ENCODE results near the gene DLGAP1.
A peak's percentile ranks its signal among the peaks of the same experiment; 100 is the strongest.

Gene DLGAP1

GRCh38 chr18:3457261-3457724 is 997.8 kb downstream of the DLGAP1 start:
- H4K91ac ChIP-seq (ENCODE audit: low read depth, low read length, poor library complexity): no peak overlapping the region
- no peak overlapping the region for H2AK5ac ChIP-seq (ENCODE audit: low read depth, low read length)
- no peak overlapping the region for H3K4ac ChIP-seq (ENCODE audit: low read length)
- no CpG with 5 or more reads among the region's 15 CpGs for WGBS, 2 donors (ENCODE audit: extremely low coverage in 2 of 2, insufficient read length in 2 of 2, insufficient replicate concordance in 1 of 2)
- no peak overlapping the region for H2BK15ac ChIP-seq (ENCODE audit: low read length)
- no peak overlapping the region for H3K27ac ChIP-seq (replicated peaks; ENCODE audit: low read length)
- H3K23ac ChIP-seq (ENCODE audit: low read depth, low read length, poor library complexity): no peak overlapping the region
- peaks cover 9 to 23% of the 10 kb centered on the region in 2 donors for H3K4me1 ChIP-seq (ENCODE audit: control insufficient read depth in 2 of 2, insufficient read depth in 1 of 2, low read depth in 1 of 2, low read length in 2 of 2)
- no peaks in the 10 kb centered on the region for H3K27me3 ChIP-seq (ENCODE audit: control insufficient read depth in 3 of 3, insufficient read depth in 3 of 3, low read depth in 1 of 3, low read length in 3 of 3)
- H3K14ac ChIP-seq (ENCODE audit: low read length): no peak overlapping the region
- H2BK120ac ChIP-seq (ENCODE audit: low read depth, low read length): no peak overlapping the region
- H3K9ac ChIP-seq (ENCODE audit: low read depth, low read length, poor library complexity): no peak overlapping the region
- no peak overlapping the region for H3K4me2 ChIP-seq (ENCODE audit: insufficient read depth, low read length, poor library complexity, severe bottlenecking)
- H3K18ac ChIP-seq (ENCODE audit: low read length): no peak overlapping the region
- peaks cover 1% of the 10 kb centered on the region for H3K79me1 ChIP-seq (ENCODE audit: low read depth, low read length)
- H2AFZ ChIP-seq (ENCODE audit: low read length): no peak overlapping the region
- no peak overlapping the region for H2BK12ac ChIP-seq (ENCODE audit: low read length)
- no peak overlapping the region for H2BK5ac ChIP-seq (ENCODE audit: low read length)
- no peak overlapping the region for H3K4me3 ChIP-seq (ENCODE audit: low read length in 2 of 2)
- H3K9me3 ChIP-seq (replicated peaks in 1 of 2; ENCODE audit: control insufficient read depth in 2 of 2, insufficient read depth in 1 of 2, low read depth in 1 of 2, low read length in 2 of 2): peaks cover 0 to 51% of the 10 kb centered on the region in 2 donors
- no peak overlapping the region for H4K8ac ChIP-seq (ENCODE audit: low read depth, low read length)
- no peak for DNase-seq (ENCODE audit: low spot score)
- peaks cover 15 to 70% of the 10 kb centered on the region in 2 donors for H3K36me3 ChIP-seq (replicated peaks in 1 of 2; ENCODE audit: control insufficient read depth in 2 of 2, insufficient read depth in 2 of 2, low read length in 2 of 2)

DNA sequence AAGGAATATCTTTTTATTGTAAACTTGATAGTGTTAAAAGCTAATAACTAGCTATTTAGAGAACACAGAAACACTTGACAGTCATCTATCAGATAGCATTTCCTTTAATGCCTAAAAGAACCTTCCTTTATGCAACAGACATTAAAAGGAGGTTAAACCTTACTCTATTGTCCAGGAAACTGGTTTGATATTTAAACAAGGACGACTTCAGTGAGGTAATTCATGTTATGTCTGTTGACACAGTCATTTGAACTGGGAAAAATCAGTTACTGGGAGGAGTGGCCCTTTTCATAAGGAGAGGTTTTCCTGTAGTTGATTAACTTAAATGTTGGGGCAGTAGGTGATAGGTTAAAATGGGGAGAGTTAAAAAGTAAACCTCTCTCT is 998.4 kb downstream of the DLGAP1 start:
- H3K23ac ChIP-seq (ENCODE audit: low read depth, low read length, poor library complexity): no peak overlapping the region
- no peak overlapping the region for H3K18ac ChIP-seq (ENCODE audit: low read length)
- no peak for DNase-seq (ENCODE audit: low spot score)
- H3K9me3 ChIP-seq (replicated peaks in 1 of 2; ENCODE audit: control insufficient read depth in 2 of 2, insufficient read depth in 1 of 2, low read depth in 1 of 2, low read length in 2 of 2): peaks cover 0 to 45% of the 10 kb centered on the region in 2 donors
- peaks cover 1% of the 10 kb centered on the region for H3K79me1 ChIP-seq (ENCODE audit: low read depth, low read length)
- H2BK5ac ChIP-seq (ENCODE audit: low read length): no peak overlapping the region
- no peak overlapping the region for H3K14ac ChIP-seq (ENCODE audit: low read length)
- H4K8ac ChIP-seq (ENCODE audit: low read depth, low read length): no peak overlapping the region
- no peak overlapping the region for H3K4me3 ChIP-seq (ENCODE audit: low read length in 2 of 2)
- H2BK15ac ChIP-seq (ENCODE audit: low read length): no peak overlapping the region
- no peak overlapping the region for H2BK120ac ChIP-seq (ENCODE audit: low read depth, low read length)
- H2AK5ac ChIP-seq (ENCODE audit: low read depth, low read length): no peak overlapping the region
- peaks cover 15 to 64% of the 10 kb centered on the region in 2 donors for H3K36me3 ChIP-seq (replicated peaks in 1 of 2; ENCODE audit: control insufficient read depth in 2 of 2, insufficient read depth in 2 of 2, low read length in 2 of 2)
- no peak overlapping the region for H3K27ac ChIP-seq (replicated peaks; ENCODE audit: low read length)
- H2AFZ ChIP-seq (ENCODE audit: low read length): no peak overlapping the region
- peaks cover 9 to 19% of the 10 kb centered on the region in 2 donors for H3K4me1 ChIP-seq (ENCODE audit: control insufficient read depth in 2 of 2, insufficient read depth in 1 of 2, low read depth in 1 of 2, low read length in 2 of 2)
- H3K4ac ChIP-seq (ENCODE audit: low read length): no peak overlapping the region
- no peak overlapping the region for H4K91ac ChIP-seq (ENCODE audit: low read depth, low read length, poor library complexity)
- H2BK12ac ChIP-seq (ENCODE audit: low read length): no peak overlapping the region
- H3K27me3 ChIP-seq (ENCODE audit: control insufficient read depth in 3 of 3, insufficient read depth in 3 of 3, low read depth in 1 of 3, low read length in 3 of 3): no peaks in the 10 kb centered on the region
- no peak overlapping the region for H3K4me2 ChIP-seq (ENCODE audit: insufficient read depth, low read length, poor library complexity, severe bottlenecking)
- WGBS, 2 donors (ENCODE audit: extremely low coverage in 2 of 2, insufficient read length in 2 of 2, insufficient replicate concordance in 1 of 2): no CpG with 5 or more reads among the region's 1 CpG
- H3K9ac ChIP-seq (ENCODE audit: low read depth, low read length, poor library complexity): no peak overlapping the region

DNA sequence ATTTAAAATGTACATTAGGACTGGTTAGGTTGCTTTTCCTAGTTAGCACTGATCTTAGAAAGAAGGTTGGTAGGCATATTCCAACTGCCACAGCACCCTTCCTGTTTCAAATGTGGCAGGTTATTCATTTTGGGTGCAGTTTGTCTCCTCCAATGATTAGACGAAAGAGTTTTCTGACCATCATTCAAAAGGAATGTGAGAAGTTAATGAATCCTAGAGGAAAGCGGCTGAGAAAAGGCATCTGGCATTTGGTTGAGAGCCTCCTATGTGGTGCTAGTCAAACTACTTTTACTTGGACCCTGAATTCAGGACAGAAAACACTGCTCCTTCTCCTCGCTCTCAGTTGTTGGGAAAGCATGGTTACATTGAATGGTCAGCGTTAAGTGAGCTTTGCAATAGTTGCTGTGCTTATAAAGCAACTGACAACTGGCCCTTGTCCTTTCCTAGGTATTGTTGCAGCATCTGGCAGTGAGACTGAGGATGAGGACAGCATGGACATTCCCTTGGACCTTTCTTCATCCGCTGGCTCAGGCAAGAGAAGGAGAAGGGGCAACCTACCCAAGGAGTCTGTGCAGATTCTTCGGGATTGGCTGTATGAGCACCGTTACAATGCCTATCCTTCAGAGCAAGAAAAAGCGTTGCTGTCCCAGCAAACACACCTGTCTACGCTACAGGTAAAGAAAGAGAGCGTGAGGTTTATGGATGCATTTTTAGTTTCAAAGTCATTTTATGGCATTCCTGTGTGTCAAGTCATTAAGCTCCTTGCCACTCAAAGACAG is 999.0 kb downstream of the DLGAP1 start:
- peaks cover 1% of the 10 kb centered on the region for H3K79me1 ChIP-seq (ENCODE audit: low read depth, low read length)
- no peak overlapping the region for H2BK12ac ChIP-seq (ENCODE audit: low read length)

DNA sequence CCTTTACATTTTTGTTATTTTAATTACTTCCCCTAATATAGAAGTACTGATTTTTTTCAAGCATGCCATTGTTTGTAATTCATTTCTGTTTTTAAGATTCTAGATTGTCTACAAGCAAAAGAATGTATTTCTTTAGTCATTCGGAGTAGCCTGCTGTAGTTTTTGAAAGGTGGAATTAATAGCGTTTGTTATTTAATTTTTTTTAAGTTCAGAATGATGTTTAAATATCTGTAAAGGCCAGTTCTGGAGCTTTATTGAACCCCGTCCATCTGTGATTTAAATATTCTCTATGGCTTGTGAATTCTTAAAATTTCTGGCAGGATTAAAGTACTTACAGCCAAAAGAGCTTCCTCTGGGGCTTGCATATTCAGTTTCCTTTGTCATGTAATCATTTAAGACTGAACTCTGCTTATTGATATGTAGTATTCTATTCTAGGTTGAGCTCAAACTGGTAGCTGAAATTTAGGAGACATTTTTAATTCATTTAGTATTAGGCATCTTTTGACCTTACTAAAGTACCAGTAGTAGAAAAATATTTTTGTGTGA is 999.9 kb downstream of the DLGAP1 start:
- no peak overlapping the region for H3K18ac ChIP-seq (ENCODE audit: low read length)
- no peak overlapping the region for H2BK12ac ChIP-seq (ENCODE audit: low read length)
- no peak overlapping the region for H4K8ac ChIP-seq (ENCODE audit: low read depth, low read length)
- H3K36me3 ChIP-seq (replicated peaks in 1 of 2; ENCODE audit: control insufficient read depth in 2 of 2, insufficient read depth in 2 of 2, low read length in 2 of 2): peaks cover 15 to 49% of the 10 kb centered on the region in 2 donors
- H3K79me1 ChIP-seq (ENCODE audit: low read depth, low read length): peaks cover 1% of the 10 kb centered on the region
- no peak overlapping the region for H2AFZ ChIP-seq (ENCODE audit: low read length)
- H4K91ac ChIP-seq (ENCODE audit: low read depth, low read length, poor library complexity): no peak overlapping the region
- no peak overlapping the region for H3K23ac ChIP-seq (ENCODE audit: low read depth, low read length, poor library complexity)
- peaks cover 9 to 19% of the 10 kb centered on the region in 2 donors for H3K4me1 ChIP-seq (ENCODE audit: control insufficient read depth in 2 of 2, insufficient read depth in 1 of 2, low read depth in 1 of 2, low read length in 2 of 2)
- H3K4me3 ChIP-seq (ENCODE audit: low read length in 2 of 2): no peak overlapping the region
- no peak overlapping the region for H2AK5ac ChIP-seq (ENCODE audit: low read depth, low read length)
- no peak overlapping the region for H3K27ac ChIP-seq (replicated peaks; ENCODE audit: low read length)
- DNase-seq (ENCODE audit: low spot score): no peak
- peaks cover 0 to 30% of the 10 kb centered on the region in 2 donors for H3K9me3 ChIP-seq (replicated peaks in 1 of 2; ENCODE audit: control insufficient read depth in 2 of 2, insufficient read depth in 1 of 2, low read depth in 1 of 2, low read length in 2 of 2)
- WGBS, 2 donors (ENCODE audit: extremely low coverage in 2 of 2, insufficient read length in 2 of 2, insufficient replicate concordance in 1 of 2): no CpG with 5 or more reads among the region's 3 CpGs
- H3K27me3 ChIP-seq (ENCODE audit: control insufficient read depth in 3 of 3, insufficient read depth in 3 of 3, low read depth in 1 of 3, low read length in 3 of 3): no peaks in the 10 kb centered on the region
- H2BK120ac ChIP-seq (ENCODE audit: low read depth, low read length): no peak overlapping the region
- no peak overlapping the region for H3K9ac ChIP-seq (ENCODE audit: low read depth, low read length, poor library complexity)
- no peak overlapping the region for H2BK5ac ChIP-seq (ENCODE audit: low read length)
- no peak overlapping the region for H3K4ac ChIP-seq (ENCODE audit: low read length)
- H2BK15ac ChIP-seq (ENCODE audit: low read length): no peak overlapping the region
- no peak overlapping the region for H3K4me2 ChIP-seq (ENCODE audit: insufficient read depth, low read length, poor library complexity, severe bottlenecking)
- no peak overlapping the region for H3K14ac ChIP-seq (ENCODE audit: low read length)

More for the DNA sequence above, 999.0 kb downstream of the DLGAP1 start:
- H3K18ac ChIP-seq (ENCODE audit: low read length): no peak overlapping the region
- no peak overlapping the region for H4K91ac ChIP-seq (ENCODE audit: low read depth, low read length, poor library complexity)
- H3K4me1 ChIP-seq (ENCODE audit: control insufficient read depth in 2 of 2, insufficient read depth in 1 of 2, low read depth in 1 of 2, low read length in 2 of 2): peaks cover 9 to 19% of the 10 kb centered on the region in 2 donors
- H3K4me3 ChIP-seq (ENCODE audit: low read length in 2 of 2): no peak overlapping the region
- peaks cover 0 to 39% of the 10 kb centered on the region in 2 donors for H3K9me3 ChIP-seq (replicated peaks in 1 of 2; ENCODE audit: control insufficient read depth in 2 of 2, insufficient read depth in 1 of 2, low read depth in 1 of 2, low read length in 2 of 2)
- no CpG with 5 or more reads among the region's 10 CpGs for WGBS, 2 donors (ENCODE audit: extremely low coverage in 2 of 2, insufficient read length in 2 of 2, insufficient replicate concordance in 1 of 2)
- no peak for DNase-seq (ENCODE audit: low spot score)
- no peak overlapping the region for H2BK5ac ChIP-seq (ENCODE audit: low read length)
- no peak overlapping the region for H2AFZ ChIP-seq (ENCODE audit: low read length)
- no peak overlapping the region for H2AK5ac ChIP-seq (ENCODE audit: low read depth, low read length)
- peaks cover 15 to 58% of the 10 kb centered on the region in 2 donors for H3K36me3 ChIP-seq (replicated peaks in 1 of 2; ENCODE audit: control insufficient read depth in 2 of 2, insufficient read depth in 2 of 2, low read length in 2 of 2)
- H2BK120ac ChIP-seq (ENCODE audit: low read depth, low read length): no peak overlapping the region
- H3K27ac ChIP-seq (replicated peaks; ENCODE audit: low read length): peak overlapping the region; percentile 2
- H2BK15ac ChIP-seq (ENCODE audit: low read length): no peak overlapping the region
- no peak overlapping the region for H3K14ac ChIP-seq (ENCODE audit: low read length)
- no peak overlapping the region for H3K4ac ChIP-seq (ENCODE audit: low read length)
- H3K27me3 ChIP-seq (ENCODE audit: control insufficient read depth in 3 of 3, insufficient read depth in 3 of 3, low read depth in 1 of 3, low read length in 3 of 3): no peaks in the 10 kb centered on the region
- H3K9ac ChIP-seq (ENCODE audit: low read depth, low read length, poor library complexity): no peak overlapping the region
- H4K8ac ChIP-seq (ENCODE audit: low read depth, low read length): no peak overlapping the region
- no peak overlapping the region for H3K23ac ChIP-seq (ENCODE audit: low read depth, low read length, poor library complexity)
- no peak overlapping the region for H3K4me2 ChIP-seq (ENCODE audit: insufficient read depth, low read length, poor library complexity, severe bottlenecking)

Measured in neuronal stem cell (in vitro differentiated cells).